ENCODE measurements around the gene ASTL. TPM values are rescaled to one million over a fixed set of nuclear protein-coding genes. Genes with fewer than 3 reads are reported as not detected.

The ASTL gene
- total RNA-seq (ENCODE audit: unreplicated experiment): not detected
- long read RNA-seq: 0 reads

GRCh38 chr2:96138179-96139145 is at the start of gene ASTL:
Gene ASTL (minus strand): TSS chr2:96138502. CDS start chr2:96138436, 66 bp downstream.
- Mint-ChIP-seq H3K36me3 (ENCODE audit: unreplicated experiment) (no peaks in the 10 kb centered on the region), H3K4me1 (ENCODE audit: low read depth, unreplicated experiment) (no peaks in the 10 kb centered on the region), H3K4me3 (ENCODE audit: unreplicated experiment) (no peak within 1 kb of the TSS), H3K9me3 (ENCODE audit: unreplicated experiment) (no peaks in the 10 kb centered on the region), H3K27me3 (ENCODE audit: unreplicated experiment) (peaks cover 4% of the 10 kb centered on the region), H3K27ac (ENCODE audit: unreplicated experiment) (no peak within 1 kb of the TSS)
- no peak for TF ChIP-seq CTCF (IDR thresholded peaks at IDR 0.05; ENCODE audit: partially characterized antibody, unreplicated experiment)
- no peak for DNase-seq

- H3K4me3 Mint-ChIP-seq (ENCODE audit: unreplicated experiment): no peak overlapping the region
- peaks cover 2% of the 10 kb centered on the region for H3K27me3 Mint-ChIP-seq (ENCODE audit: unreplicated experiment)
- H3K36me3 Mint-ChIP-seq (ENCODE audit: unreplicated experiment): no peaks in the 10 kb centered on the region
- TF ChIP-seq CTCF (IDR thresholded peaks at IDR 0.05; ENCODE audit: partially characterized antibody, unreplicated experiment): no peak
- no peak for DNase-seq
- no peaks in the 10 kb centered on the region for H3K9me3 Mint-ChIP-seq (ENCODE audit: unreplicated experiment)
- H3K27ac Mint-ChIP-seq (ENCODE audit: unreplicated experiment): no peak overlapping the region
- H3K4me1 Mint-ChIP-seq (ENCODE audit: low read depth, unreplicated experiment): no peaks in the 10 kb centered on the region
These were observed 48.3 kb upstream of the ASTL start for GRCh38 chr2:96186562-96186961.

GRCh38 chr2:96185516-96185915 is 47.2 kb upstream of the ASTL start:
- H3K27ac Mint-ChIP-seq (ENCODE audit: unreplicated experiment): no peak overlapping the region
- H3K9me3 Mint-ChIP-seq (ENCODE audit: unreplicated experiment): no peaks in the 10 kb centered on the region
- H3K4me1 Mint-ChIP-seq (ENCODE audit: low read depth, unreplicated experiment): no peaks in the 10 kb centered on the region
- peaks cover 2% of the 10 kb centered on the region for H3K27me3 Mint-ChIP-seq (ENCODE audit: unreplicated experiment)
- no peaks in the 10 kb centered on the region for H3K36me3 Mint-ChIP-seq (ENCODE audit: unreplicated experiment)
- TF ChIP-seq CTCF (IDR thresholded peaks at IDR 0.05; ENCODE audit: partially characterized antibody, unreplicated experiment): no peak
- H3K4me3 Mint-ChIP-seq (ENCODE audit: unreplicated experiment): no peak overlapping the region
- no peak for DNase-seq

GRCh38 chr2:96184989-96185388 is 46.7 kb upstream of the ASTL start:
- TF ChIP-seq CTCF (IDR thresholded peaks at IDR 0.05; ENCODE audit: partially characterized antibody, unreplicated experiment): no peak
- Mint-ChIP-seq H3K36me3 (ENCODE audit: unreplicated experiment) (no peaks in the 10 kb centered on the region), H3K4me1 (ENCODE audit: low read depth, unreplicated experiment) (no peaks in the 10 kb centered on the region), H3K9me3 (ENCODE audit: unreplicated experiment) (no peaks in the 10 kb centered on the region), H3K4me3 (ENCODE audit: unreplicated experiment) (no peak overlapping the region), H3K27me3 (ENCODE audit: unreplicated experiment) (peaks cover 2% of the 10 kb centered on the region), H3K27ac (ENCODE audit: unreplicated experiment) (no peak overlapping the region)
- DNase-seq: no peak

GRCh38 chr2:96184188-96184587 is 45.9 kb upstream of the ASTL start:
- Mint-ChIP-seq H3K9me3 (ENCODE audit: unreplicated experiment) (no peaks in the 10 kb centered on the region), H3K36me3 (ENCODE audit: unreplicated experiment) (no peaks in the 10 kb centered on the region), H3K4me1 (ENCODE audit: low read depth, unreplicated experiment) (no peaks in the 10 kb centered on the region), H3K27me3 (ENCODE audit: unreplicated experiment) (peaks cover 2% of the 10 kb centered on the region), H3K27ac (ENCODE audit: unreplicated experiment) (no peak overlapping the region), H3K4me3 (ENCODE audit: unreplicated experiment) (no peak overlapping the region)
- no peak for DNase-seq
- no peak for TF ChIP-seq CTCF (IDR thresholded peaks at IDR 0.05; ENCODE audit: partially characterized antibody, unreplicated experiment)
